Retina (tissue), 1 donor: ENCODE data around the gene CENPVL2.
"Not testable (repeated sequence)": the region's sequence is repeated elsewhere in the genome, so short reads cannot be mapped to it uniquely, and the experiment has no call there.

ENCODE experiments used
- DNase-seq: peaks from one replicate; pipeline ENCODE4 v3.0.0-alpha.2; 2016

The CENPVL2 gene

GRCh38 chrX:51682720-51683062, at the start of gene CENPVL2:
Gene CENPVL2, minus strand, starts transcription at chrX:51682831. Its CDS starts 0 bp downstream, at chrX:51682831.
- not testable (repeated sequence) for DNase-seq

- DNase-seq = no peak
Observed at GRCh38 chrX:51728202-51728601, 45.6 kb upstream of the CENPVL2 start.

GRCh38 chrX:51712943-51713647, 30.5 kb upstream of the CENPVL2 start:
- DNase-seq = not testable (repeated sequence)

GRCh38 chrX:51710277-51711164, 27.9 kb upstream of the CENPVL2 start, which contains the start of gene CENPVL1:
Gene CENPVL1, plus strand, starts transcription at chrX:51710512. Its CDS starts 0 bp downstream, at chrX:51710512.
- not testable (repeated sequence) for DNase-seq

GRCh38 chrX:51697397-51697796, 14.8 kb upstream of the CENPVL2 start:
- no peak for DNase-seq

- DNase-seq = no peak
Observed at GRCh38 chrX:51694254-51694653, 11.6 kb upstream of the CENPVL2 start.

- DNase-seq = not testable (repeated sequence)
Observed at GRCh38 chrX:51681808-51682719, 567 bp downstream of the CENPVL2 start.

GRCh38 chrX:51679689-51680433, 2.8 kb downstream of the CENPVL2 start:
- DNase-seq = not testable (repeated sequence)

- no peak for DNase-seq
Observed at GRCh38 chrX:51665981-51666380, 16.6 kb downstream of the CENPVL2 start.

- DNase-seq = no peak
Observed at GRCh38 chrX:51643377-51643776, 39.3 kb downstream of the CENPVL2 start.

GRCh38 chrX:51641421-51642021, 41.1 kb downstream of the CENPVL2 start:
- DNase-seq = peak; percentile 52

GRCh38 chrX:51636511-51636910, 46.1 kb downstream of the CENPVL2 start:
- not testable (repeated sequence) for DNase-seq
